ENCODE data around the gene SERPINB3. TPM values are rescaled to one million over a fixed set of nuclear protein-coding genes. Genes with fewer than 3 reads are reported as not detected.

Gene SERPINB3
- total RNA-seq, 1 donor from 2014 or later = 0.12 TPM

DNA sequence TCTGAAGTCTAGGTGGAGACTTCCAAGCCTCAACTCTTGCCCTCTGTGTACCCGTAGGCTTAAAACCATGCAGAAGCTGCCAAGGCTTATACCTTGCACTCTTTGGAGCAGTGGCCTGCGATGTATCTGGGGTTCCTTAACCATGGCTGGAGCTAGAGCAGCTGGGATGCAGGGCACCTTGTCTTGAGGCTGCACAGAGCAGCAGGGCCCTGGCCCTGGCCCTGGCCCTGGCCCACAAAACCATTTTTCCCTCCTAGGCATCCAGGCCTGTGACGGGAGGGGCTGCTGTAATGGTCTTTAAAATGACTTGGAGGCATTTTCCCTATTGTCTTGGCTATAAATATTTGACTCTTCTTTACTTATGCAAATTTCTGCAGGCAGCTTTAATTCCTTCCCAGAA is 36.8 kb downstream of the SERPINB3 start:
- H3K4me3 ChIP-seq (ENCODE audit: low read depth, low read length) = no peak overlapping the region
- TF ChIP-seq, protein P1, sequence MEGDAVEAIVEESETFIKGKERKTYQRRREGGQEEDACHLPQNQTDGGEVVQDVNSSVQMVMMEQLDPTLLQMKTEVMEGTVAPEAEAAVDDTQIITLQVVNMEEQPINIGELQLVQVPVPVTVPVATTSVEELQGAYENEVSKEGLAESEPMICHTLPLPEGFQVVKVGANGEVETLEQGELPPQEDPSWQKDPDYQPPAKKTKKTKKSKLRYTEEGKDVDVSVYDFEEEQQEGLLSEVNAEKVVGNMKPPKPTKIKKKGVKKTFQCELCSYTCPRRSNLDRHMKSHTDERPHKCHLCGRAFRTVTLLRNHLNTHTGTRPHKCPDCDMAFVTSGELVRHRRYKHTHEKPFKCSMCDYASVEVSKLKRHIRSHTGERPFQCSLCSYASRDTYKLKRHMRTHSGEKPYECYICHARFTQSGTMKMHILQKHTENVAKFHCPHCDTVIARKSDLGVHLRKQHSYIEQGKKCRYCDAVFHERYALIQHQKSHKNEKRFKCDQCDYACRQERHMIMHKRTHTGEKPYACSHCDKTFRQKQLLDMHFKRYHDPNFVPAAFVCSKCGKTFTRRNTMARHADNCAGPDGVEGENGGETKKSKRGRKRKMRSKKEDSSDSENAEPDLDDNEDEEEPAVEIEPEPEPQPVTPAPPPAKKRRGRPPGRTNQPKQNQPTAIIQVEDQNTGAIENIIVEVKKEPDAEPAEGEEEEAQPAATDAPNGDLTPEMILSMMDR (conservative IDR thresholded peaks at IDR 0.05; ENCODE audit: low read depth, low read length) = no peak

DNA sequence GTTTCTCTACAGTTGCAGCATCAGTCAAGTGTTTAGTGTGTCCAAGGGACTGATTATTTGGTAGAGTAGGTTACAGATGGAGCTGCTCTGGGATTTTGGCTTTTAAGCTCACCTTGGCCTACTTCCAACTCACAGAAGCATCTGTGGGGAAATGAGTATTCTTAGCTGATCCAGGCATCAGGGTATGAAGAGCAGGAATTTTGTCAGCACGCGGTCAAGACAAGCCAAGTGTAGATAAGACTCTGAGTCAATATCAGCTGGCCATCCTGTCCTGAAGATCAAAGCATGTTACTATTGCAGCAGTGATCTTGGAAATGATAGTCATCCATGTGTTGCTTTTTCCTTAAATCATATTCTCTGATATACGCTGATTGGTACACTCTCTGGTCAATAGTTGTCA is 42.0 kb downstream of the SERPINB3 start:
- DNase-seq (ENCODE audit: low read depth) = no peak
- TF ChIP-seq, protein P1 (conservative IDR thresholded peaks at IDR 0.05; ENCODE audit: low read depth, low read length) = no peak
- no peak overlapping the region for H3K4me3 ChIP-seq (ENCODE audit: low read depth, low read length)

More for the DNA sequence above, 36.8 kb downstream of the SERPINB3 start:
- no peak for DNase-seq (ENCODE audit: low read depth)

DNA sequence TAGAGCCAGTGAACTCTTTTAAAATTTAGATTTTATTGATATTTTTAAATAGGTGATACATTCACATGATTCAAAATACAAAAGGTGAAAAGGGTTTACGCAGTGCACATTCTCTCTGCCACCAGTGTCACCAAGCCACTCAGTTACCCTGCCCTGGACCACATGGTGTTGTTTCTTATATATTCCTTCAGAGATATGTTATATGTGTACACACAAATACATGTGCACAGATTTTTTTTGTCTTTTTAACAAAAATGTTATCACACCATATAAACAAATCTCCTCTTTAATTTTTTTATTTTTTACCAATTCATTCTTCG is 43.8 kb downstream of the SERPINB3 start:
- no peak for DNase-seq (ENCODE audit: low read depth)
- TF ChIP-seq, protein P1 (conservative IDR thresholded peaks at IDR 0.05; ENCODE audit: low read depth, low read length) = no peak
- no peak overlapping the region for H3K4me3 ChIP-seq (ENCODE audit: low read depth, low read length)

DNA sequence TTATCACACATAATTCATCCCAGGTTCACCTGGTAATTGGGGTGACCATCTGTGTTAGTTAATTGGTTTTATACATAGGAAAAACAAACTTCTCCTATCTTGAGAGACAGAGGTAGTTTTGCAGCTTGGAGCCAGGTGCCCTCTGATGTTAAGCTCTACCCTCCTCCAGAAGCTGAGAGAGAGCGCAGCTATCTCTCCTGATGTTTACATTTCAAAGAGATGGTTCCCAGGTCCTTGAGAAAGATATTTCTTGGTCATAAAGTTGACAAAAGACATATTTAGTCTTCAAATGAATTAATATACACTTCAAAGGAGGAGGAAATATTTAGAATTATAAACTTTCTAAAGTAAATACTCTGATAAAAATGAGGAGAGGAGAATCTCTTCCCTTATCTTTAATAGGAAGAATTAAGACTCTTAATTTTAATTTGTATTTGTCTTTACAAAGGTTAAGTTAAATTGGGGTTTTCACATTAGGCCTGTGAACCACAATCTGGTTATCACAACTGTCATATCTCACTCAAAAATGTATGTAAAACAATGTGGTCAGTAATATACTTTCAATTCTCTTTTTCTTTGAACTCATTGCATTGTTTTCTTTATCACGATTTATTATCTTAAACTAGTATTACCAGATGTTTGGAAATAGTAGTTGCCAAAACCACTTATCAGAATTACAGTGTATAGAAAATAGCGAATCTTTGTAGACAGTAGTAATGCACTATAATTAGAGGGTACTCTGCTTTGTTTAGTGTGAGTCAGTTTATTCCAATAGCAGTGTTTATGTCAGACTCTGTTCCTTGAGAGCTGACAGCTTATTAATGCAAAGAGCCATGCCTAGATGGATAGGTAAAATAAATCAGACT is 44.4 kb downstream of the SERPINB3 start:
- no peak overlapping the region for H3K4me3 ChIP-seq (ENCODE audit: low read depth, low read length)
- TF ChIP-seq, protein P1 (conservative IDR thresholded peaks at IDR 0.05; ENCODE audit: low read depth, low read length) = no peak
- no peak for DNase-seq (ENCODE audit: low read depth)

DNA sequence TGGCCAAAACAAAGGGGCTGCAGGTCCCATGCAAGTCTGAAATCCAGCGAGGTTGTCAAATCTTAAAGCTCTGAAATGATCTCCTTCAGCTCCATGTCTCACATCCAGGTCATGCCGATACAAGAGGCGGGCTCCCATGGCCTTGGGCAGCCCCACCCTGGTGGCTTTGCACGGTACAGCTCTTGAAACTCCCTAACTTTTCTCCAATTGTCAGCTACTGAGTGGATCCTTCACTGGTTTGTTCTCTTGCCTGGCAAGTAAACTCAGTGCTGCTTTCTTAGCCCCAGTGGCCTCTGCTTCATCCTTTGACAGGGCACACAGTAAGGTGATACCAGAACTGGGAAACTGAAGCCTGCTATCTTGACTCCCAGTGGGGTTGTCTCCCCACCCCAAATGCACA is 48.3 kb downstream of the SERPINB3 start:
- no peak overlapping the region for H3K4me3 ChIP-seq (ENCODE audit: low read depth, low read length)
- TF ChIP-seq, protein P1 (conservative IDR thresholded peaks at IDR 0.05; ENCODE audit: low read depth, low read length) = no peak
- DNase-seq (ENCODE audit: low read depth) = no peak

DNA sequence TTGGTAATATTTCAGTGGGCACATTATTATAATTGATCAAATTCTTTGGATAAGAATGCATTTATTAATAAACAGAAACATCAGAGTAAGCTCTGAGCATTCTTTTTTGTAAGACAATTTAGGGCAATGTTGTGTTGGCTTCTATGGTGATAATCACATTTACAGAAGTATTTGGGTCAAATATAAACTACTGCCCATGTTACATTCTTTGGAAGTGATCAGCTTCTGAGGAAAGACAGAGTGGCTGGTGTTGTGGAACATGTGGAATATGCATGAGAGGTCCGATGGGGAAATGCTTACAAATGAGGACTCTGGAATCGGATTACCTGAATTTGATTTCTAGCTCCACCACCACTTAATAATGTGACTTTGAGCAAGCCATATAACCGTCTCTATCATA is 55.2 kb downstream of the SERPINB3 start:
- TF ChIP-seq, protein P1 (conservative IDR thresholded peaks at IDR 0.05; ENCODE audit: low read depth, low read length) = no peak
- no peak overlapping the region for H3K4me3 ChIP-seq (ENCODE audit: low read depth, low read length)
- peak; percentile 3 for DNase-seq (ENCODE audit: low read depth)

Other genes starting within 250 kb of the SERPINB3 start
- 32.1 and 42.9 TPM in 2 replicates for gene VPS4B, start 239.4 kb downstream of the SERPINB3 start, total RNA-seq
- gene SERPINB5, start 184.9 kb downstream of the SERPINB3 start, total RNA-seq = 0.17 TPM in 1 of 2 replicates, not detected in the other
- gene SERPINB12, start 119.5 kb downstream of the SERPINB3 start, total RNA-seq = not detected in 2 replicates
- gene SERPINB13, start 74.5 kb downstream of the SERPINB3 start, total RNA-seq = not detected in 2 replicates
- not detected in 2 replicates for gene SERPINB4, start 17.6 kb downstream of the SERPINB3 start, total RNA-seq
- not detected in 2 replicates for gene SERPINB11, start 41.1 kb upstream of the SERPINB3 start, total RNA-seq
- gene SERPINB7, start 113.5 kb upstream of the SERPINB3 start, total RNA-seq = 7.5 and 44.5 TPM in 2 replicates
- 1.6 and 1.9 TPM in 2 replicates for gene SERPINB2, start 225.8 kb upstream of the SERPINB3 start, total RNA-seq
- gene SERPINB10, start 246.1 kb upstream of the SERPINB3 start, total RNA-seq = 0.98 TPM in 1 of 2 replicates, not detected in the other

All from epithelial cell of proximal tubule (primary cell).